GM18858 (cell line): ENCODE results near the gene ALAS1.

Experiments used
- ATAC-seq: cut with Tn5 transposase; IDR thresholded peaks from one replicate; pipeline ENCODE4 v1.9.1; 2021; ENCODE audit not compliant: unreplicated experiment

ALAS1 gene

DNA sequence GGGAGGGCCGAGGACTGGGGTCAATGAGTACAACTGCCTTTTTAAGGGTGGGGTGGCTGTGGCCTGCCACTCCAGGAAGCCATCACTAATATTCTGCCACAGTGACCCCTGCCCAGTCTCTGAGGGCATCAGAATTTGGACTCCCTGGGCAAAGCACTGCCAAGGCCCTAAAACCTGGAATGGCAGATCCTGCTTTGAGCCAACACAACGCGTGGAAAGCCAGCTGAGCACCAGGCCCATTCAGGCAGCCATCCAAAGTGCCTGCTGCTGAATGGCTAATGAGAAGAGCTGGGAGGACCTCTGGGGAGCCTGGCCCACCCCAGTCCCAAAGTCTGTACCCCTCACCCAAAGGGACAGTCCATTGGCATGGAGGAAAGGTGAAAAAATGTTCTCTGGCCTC is 36.0 kb downstream of the ALAS1 start:
- ATAC-seq: no peak

DNA sequence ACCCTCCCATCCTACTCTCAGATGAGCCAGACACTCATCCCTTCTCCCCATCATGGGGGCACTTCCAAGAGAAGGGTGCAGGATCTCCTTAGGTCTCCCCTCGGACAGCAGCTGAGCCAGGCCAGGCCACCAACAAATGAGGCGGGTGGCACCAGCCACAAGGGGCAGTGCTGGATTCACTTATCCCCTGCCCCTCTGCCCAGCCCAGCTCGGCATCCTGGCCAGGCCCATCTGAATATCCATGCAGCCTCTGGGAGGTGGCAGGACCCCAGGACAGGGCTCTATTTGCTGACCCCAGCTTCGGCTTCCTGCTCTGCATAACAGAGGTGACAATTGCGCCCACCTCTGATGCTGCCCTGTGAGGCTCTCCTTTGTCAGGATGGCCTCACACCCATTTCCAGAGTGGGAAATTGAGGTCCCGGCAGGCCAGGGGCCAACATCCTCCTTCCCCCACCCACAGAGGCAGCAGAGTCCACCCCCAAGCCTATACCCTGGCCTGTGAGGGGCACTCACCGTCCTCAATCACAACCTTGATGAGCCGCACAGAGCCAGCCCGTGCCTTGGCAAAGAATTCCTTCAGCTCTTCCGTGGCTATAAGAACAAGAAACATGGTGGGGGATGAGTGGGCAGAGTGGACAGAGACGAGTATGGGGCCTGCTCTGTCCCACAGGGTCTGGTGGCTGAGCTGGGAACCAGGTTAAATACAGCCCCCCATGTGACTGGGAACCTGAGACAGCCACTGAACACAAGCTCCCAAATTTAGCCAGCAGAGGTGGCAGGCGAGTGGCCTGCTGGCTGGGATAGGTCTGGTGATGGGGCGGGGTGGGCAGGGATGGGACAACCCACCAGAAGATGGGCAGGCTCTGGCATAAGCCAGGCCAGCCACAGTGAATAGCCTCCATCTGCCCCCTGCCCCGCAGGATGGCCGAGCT is 36.8 kb downstream of the ALAS1 start:
- ATAC-seq: no peak

DNA sequence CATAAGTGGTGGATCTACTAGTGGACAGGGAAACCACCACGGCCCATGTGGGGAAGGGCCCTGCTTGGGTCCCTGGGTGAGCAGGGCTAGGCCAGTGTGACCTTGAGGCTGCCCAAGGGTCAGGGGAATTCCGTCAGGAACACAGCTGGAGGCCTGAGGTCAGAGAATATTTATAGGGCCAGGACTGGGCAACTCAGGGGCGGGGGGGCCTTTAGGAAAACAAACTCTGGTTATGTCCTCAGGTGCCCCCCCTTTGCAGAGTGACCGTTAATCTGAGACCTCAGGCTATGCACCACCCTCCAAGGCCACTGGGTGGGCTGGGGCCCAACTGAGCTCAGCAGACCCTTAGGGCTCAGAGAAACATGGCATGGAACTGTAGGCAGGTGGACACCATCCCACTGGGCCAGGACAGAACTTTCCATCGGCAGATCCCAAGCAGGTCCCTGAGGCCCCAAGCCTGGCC is 38.5 kb downstream of the ALAS1 start:
- no peak for ATAC-seq

DNA sequence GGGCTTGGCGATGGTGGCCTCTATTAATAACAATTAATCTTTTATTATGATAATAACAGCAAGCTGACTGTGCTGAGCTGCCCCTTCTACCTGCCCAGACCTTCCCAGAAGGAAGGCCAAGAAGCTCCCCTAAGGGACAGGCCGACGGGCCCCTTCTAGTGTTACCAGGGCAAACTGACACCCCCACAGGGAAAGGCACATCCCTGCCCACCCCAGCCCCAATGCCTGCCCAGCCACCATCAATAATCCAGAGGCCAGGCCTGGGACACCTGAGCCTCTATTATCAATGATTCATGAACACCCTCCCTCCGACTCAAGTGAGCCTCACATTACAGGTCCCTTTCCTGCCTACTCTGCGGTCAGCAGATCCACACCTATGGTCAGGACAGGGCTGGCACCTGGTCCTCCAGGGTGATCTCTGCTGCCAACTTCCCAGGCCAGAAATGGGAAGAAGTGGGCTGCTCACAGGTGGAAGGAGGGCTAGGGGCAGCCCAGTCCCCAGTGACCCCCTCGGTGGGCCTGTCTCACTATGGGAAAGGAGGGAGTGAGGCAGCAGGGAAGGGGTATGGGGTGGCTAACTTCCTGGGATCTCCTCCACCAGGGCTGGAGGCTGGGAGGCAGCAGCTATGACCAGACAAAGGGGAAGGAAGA is 39.2 kb downstream of the ALAS1 start:
- ATAC-seq: no peak

- ATAC-seq: no peak
These were observed 39.8 kb downstream of the ALAS1 start for GRCh38 chr3:52237657-52238172.

DNA sequence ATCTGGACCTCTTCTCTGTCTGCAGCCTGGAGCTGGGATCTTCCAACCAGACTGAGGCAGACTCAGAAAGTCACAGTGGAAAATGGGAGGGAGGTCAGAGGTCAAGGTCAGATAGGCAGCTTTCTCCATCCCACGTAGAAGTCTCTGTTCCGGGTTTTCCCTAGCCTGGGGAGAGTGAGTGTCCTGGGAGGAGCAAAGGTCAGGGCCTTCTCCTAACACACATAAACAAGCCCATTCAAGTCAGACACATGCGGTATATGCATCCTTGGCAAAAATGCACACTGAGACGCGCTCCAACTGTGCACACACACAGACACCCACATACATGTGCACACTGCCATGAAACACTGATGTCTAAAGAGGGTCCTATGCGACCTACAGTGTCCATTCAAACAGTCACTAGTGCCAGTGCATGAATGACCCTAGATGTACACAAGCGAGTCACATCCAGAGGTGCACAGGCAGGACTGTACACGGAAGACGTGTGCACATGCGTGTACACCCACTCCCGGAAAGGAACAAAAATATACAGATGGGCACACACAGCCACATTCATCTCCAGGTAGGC is 40.3 kb downstream of the ALAS1 start:
- ATAC-seq: no peak

GRCh38 chr3:52238761-52239701 is 41.1 kb downstream of the ALAS1 start, which contains the start of gene TWF2:
Gene TWF2, minus strand, starts transcription at chr3:52239158. Its CDS starts 142 bp downstream, at chr3:52239016.
- peak; percentile 49 for ATAC-seq

DNA sequence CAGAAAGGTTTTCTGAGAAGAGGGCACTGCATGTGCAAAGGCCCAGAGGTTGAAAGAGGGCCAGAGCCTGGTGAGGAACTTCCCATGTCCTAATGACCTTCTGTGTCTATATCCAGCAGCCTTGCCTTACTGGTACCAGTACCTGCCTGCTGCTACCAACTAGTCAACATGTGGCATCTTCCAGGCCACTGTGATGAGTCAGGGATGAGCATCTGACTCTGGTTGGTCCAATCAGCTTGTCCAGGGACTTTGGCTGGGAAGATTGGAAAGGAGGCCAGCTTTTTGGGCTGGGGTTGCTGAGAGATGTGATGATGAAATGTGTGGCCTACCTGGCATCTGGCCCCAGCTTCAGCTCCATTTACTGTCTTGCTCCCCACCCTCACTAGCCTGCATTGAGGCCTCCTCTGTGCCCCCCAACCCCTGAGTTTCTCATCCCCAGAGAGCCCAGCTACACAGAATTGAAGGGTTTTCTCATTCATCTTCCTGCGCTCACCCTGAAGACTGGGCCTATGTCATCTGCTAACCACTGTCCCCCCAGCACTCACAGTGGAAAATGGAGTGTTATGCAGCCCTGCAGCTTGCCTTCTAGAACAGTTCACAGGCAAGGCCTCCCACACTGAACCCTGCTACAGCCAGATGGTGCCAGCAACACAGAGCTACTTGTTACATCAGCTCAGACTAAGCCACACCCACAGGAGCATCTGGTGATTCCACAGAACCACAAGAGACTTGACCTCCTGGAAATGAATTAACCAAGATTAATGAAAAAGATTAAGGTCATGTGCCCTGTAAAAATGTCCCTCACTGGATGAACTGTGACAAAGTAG is 42.3 kb downstream of the ALAS1 start:
- no peak for ATAC-seq

DNA sequence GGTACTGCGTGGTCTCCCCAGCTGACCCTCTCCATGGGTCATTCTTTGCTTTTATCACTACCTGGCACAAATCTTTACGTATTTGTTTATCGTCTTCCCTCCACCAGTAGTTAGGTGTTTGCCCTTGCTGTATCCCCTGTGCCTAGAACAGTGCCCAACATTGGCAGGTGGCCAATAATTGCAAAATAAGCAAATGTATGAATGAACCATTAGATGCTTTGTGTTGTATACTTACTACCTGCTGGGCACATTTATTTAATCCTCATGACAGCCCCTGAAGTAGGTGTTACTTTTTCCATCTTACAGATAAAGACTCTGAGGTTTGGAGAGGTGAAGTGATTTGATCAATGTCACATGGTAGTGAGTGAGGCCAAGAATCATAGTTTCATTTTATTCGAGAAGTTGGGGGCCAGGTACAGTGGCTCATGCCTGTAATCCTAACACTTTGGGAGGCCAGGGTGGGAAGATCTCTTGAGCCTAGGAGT is 43.0 kb downstream of the ALAS1 start:
- no peak for ATAC-seq

GRCh38 chr3:52242039-52242438 is 44.1 kb downstream of the ALAS1 start:
- no peak for ATAC-seq

- ATAC-seq: peak; percentile 33
These were observed 46.0 kb downstream of the ALAS1 start for GRCh38 chr3:52243791-52244628.

DNA sequence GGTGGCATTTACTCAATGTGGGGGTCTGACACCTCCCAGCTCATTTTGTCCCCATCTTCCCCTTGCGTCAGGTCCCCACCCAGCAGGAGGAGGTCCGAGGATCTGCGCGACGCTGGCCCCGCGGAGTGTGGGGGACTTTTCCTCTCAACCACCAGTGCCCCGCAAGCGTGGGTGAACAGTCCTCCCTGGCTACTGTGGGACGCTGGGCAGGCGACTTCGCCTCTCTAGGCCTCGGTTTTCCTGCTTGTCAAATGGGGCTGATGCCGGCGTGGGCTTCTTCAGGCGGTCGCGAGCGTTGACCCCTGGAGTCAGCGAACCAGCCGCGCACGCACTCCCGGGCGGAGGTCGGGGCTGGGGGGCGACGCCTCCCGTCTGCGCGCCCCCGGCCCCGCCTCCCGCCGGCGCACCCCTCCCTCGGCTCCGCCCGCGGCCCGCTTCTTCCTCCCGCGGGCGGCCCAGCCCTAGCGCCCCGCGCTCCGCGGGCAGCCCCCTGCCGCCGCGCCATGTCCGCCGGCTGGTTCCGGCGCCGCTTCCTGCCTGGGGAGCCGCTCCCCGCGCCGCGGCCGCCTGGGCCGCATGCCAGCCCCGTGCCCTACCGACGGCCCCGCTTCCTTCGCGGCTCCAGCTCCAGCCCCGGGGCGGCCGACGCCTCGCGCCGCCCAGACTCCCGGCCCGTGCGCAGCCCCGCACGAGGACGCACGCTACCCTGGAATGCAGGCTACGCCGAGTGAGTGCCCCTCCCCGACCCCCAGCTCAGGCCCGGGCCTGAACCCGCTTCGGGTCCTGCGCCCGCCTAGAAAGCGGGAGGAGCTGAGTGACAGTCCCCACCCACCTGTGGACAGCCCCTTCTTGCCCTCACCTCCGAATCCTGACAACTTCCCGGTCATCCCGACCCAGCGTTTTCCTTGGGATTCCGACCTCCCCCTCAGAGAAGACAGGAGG is 47.6 kb downstream of the ALAS1 start, which contains the start of gene PPM1M:
Gene PPM1M (plus strand): TSS at position 438 of the 942 bp plus-strand sequence. CDS start 66 bp downstream, at position 504.
- no peak for ATAC-seq

DNA sequence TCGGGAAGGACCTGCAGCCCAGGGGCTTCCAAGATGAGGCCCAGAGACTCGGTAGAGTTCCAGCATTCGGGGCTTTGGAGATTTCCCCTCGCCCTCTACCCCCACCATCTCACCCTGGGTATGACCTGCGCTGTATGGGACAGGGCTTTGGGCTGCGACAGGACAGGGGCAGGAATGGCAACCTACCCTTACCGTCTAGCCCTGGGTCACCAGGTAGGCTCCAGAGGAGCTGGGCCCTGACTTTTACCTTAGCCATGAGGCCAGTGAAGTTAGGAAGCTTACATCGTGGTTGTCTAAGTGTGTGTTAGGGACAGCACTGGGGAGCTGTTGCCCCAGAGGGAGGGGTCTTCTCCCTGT is 48.3 kb downstream of the ALAS1 start:
- ATAC-seq: no peak

DNA sequence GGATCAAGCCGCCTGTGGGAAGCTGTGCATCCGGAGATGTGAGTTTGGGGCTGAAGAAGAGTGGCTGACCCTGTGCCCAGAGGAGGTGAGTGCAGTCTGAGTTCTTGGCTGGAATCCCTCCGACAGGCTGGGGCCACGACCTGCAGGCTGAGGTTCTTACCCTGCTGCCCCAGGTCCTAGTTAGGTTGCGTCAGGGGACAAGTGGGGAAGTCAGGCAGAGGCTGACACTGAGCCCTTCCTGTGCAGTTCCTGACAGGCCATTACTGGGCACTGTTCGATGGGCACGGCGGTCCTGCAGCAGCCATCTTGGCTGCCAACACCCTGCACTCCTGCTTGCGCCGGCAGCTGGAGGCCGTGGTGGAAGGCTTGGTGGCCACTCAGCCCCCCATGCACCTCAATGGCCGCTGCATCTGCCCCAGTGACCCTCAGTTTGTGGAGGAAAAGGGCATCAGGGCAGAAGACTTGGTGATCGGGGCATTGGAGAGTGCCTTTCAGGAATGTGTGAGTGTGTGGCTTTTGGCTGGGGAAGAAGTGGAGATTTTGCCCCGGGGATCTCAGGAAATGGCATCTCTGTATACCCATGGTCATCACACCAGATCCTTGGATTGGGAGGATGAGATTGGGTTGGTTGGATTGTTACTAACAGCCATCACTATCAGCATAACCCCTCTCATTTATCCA is 48.9 kb downstream of the ALAS1 start:
- ATAC-seq: no peak

DNA sequence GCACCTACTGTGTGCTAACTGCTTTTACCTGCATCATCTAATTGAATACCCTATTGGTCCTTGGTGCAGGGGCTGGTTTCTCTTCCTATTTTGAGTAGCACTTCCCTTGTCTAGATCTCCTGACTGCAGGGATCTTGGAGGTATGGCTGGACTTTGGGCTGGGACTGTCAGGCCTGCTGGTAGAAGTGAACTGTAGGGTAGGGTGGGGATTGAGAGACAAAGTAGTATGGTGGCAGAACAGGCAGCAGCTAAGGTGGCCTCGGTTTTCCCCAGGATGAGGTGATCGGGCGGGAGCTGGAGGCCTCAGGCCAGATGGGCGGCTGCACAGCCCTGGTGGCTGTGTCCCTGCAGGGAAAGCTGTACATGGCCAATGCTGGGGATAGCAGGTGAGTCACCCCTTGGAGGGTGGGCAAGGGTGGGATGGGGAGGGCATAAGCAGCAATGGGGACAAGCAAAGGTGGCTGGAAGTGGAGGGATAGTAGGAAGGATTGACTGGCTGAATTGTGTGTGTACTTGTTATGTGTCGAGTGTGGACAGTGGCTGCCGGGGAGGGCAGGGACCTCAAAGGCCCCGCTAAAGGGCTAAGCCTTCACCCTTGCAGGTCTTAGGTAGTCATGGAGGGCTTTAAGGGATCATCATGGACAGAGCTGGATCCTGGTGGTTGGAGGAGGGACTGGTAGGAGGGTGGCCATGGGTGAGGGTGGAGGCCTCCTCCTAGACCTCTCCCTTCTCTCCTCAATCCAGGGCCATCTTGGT is 49.6 kb downstream of the ALAS1 start:
- no peak for ATAC-seq

DNA sequence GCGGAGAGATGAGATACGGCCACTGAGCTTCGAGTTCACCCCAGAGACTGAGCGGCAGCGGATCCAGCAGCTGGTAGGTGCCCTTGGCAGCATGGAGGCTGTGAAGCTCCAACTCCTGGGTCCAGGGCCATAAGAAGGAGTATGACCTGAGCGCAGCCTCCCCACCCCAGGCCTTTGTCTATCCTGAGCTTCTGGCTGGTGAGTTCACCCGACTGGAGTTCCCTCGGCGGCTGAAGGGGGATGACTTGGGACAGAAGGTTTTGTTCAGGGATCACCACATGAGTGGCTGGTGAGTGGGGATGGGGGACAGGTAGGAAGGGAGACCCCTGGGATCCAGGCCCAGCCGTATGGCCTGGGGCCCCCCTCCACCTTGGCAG is 50.2 kb downstream of the ALAS1 start:
- no peak for ATAC-seq
